SK-N-SH treated with all-trans-retinoic acid at 6 μM for 48 hours (cell line): ENCODE results near the gene PRRG2.

ENCODE experiments used
- ATAC-seq: fragments of 200-7000 bp; cut with Tn5 transposase; 3 replicates; pipeline ENCODE4 v1.9.1; 2020; ENCODE audit warnings: mild to moderate bottlenecking, moderate library complexity
- ARNTL ChIP-seq: fragments of 450-650 bp; formaldehyde crosslinking; IDR thresholded peaks from 2 replicates; pipeline ENCODE4 v1.5.0; 2020; ENCODE audit warnings: low read depth, mild to moderate bottlenecking, moderate library complexity, borderline replicate concordance
- CREB5 ChIP-seq: fragments of 250-450 bp; sonication (Bioruptor Pico); IDR thresholded peaks from 2 replicates; pipeline ENCODE4 v1.5.1; 2020; ENCODE audit warnings: low read depth, mild to moderate bottlenecking, moderate library complexity
- ESRRG ChIP-seq: fragments of 250-450 bp; sonication (Bioruptor Pico); IDR thresholded peaks from 2 replicates; pipeline ENCODE4 v1.6.1; 2021; ENCODE audit warnings: mild to moderate bottlenecking
- GLIS3 ChIP-seq: fragments of 250-450 bp; sonication (Bioruptor Pico); IDR thresholded peaks from 2 replicates; pipeline ENCODE4 v1.5.0; 2020; ENCODE audit warnings: mild to moderate bottlenecking, moderate library complexity
- ISL1 ChIP-seq: fragments of 250-450 bp; sonication (Bioruptor Pico); IDR thresholded peaks from 2 replicates; pipeline ENCODE4 v2.1.2; 2022; ENCODE audit warnings: mild to moderate bottlenecking, moderate library complexity
- PATZ1 ChIP-seq: fragments of 250-450 bp; sonication (Bioruptor Pico); IDR thresholded peaks from 2 replicates; pipeline ENCODE4 v1.8.0; 2020; ENCODE audit warnings: mild to moderate bottlenecking, moderate library complexity, borderline replicate concordance
- POU6F1 ChIP-seq: fragments of 250-450 bp; sonication (Bioruptor Pico); IDR thresholded peaks from 2 replicates; pipeline ENCODE4 v1.8.0; 2021; ENCODE audit warnings: low read depth, mild to moderate bottlenecking, moderate library complexity, borderline replicate concordance
- PPARA ChIP-seq: fragments of 250-450 bp; sonication (Bioruptor Pico); IDR thresholded peaks from 2 replicates; pipeline ENCODE4 v1.5.0; 2020; ENCODE audit warnings: mild to moderate bottlenecking, borderline replicate concordance
- RARB ChIP-seq: fragments of 250-450 bp; sonication (Bioruptor Pico); IDR thresholded peaks from 2 replicates; pipeline ENCODE4 v1.8.0; 2021; ENCODE audit warnings: mild to moderate bottlenecking, moderate library complexity
- TOX ChIP-seq: fragments of 250-450 bp; sonication (Bioruptor Pico); IDR thresholded peaks from 2 replicates; pipeline ENCODE4 v1.8.0; 2021; ENCODE audit warnings: mild to moderate bottlenecking, moderate library complexity, borderline replicate concordance
- TSHZ2 ChIP-seq: fragments of 250-450 bp; sonication (Bioruptor Pico); IDR thresholded peaks from 2 replicates; pipeline ENCODE4 v1.5.0; 2020; ENCODE audit warnings: mild to moderate bottlenecking, moderate library complexity
- ZC3H10 ChIP-seq: fragments of 250-450 bp; sonication (Bioruptor Pico); IDR thresholded peaks from 2 replicates; pipeline ENCODE4 v1.5.1; 2021; ENCODE audit warnings: mild to moderate bottlenecking, moderate library complexity
- ZNF565 ChIP-seq: fragments of 450-650 bp; formaldehyde crosslinking; conservative IDR thresholded peaks from 2 replicates; pipeline ENCODE4 v1.5.0; 2020; ENCODE audit warnings: low read depth, mild to moderate bottlenecking, moderate library complexity
- ZNF70 ChIP-seq: fragments of 450-650 bp; formaldehyde crosslinking; IDR thresholded peaks from 2 replicates; pipeline ENCODE4 v1.5.0; 2020; ENCODE audit warnings: mild to moderate bottlenecking, moderate library complexity
- ZNF8 ChIP-seq: fragments of 450-650 bp; formaldehyde crosslinking; IDR thresholded peaks from 2 replicates; pipeline ENCODE4 v1.5.0; 2020; ENCODE audit warnings: mild to moderate bottlenecking, moderate library complexity

The PRRG2 gene

GRCh38 chr19:49559928-49560327 is 21.2 kb upstream of the PRRG2 start:
- TF ChIP-seq PPARA (no peak), ZNF8 (CRISPR knock-in tag) (no peak), ZNF70 (CRISPR knock-in tag) (no peak), ZC3H10 (CRISPR knock-in tag) (no peak), ESRRG (CRISPR knock-in tag) (no peak), ISL1 (no peak), ARNTL (no peak), GLIS3 (CRISPR knock-in tag) (no peak), ZNF565 (CRISPR knock-in tag) (no peak)
- TF ChIP-seq, all 23 proteins: peak for 0
- no peak for ATAC-seq

- no peak for ATAC-seq
Measured at GRCh38 chr19:49560358-49560900, 20.7 kb upstream of the PRRG2 start.

More at GRCh38 chr19:49560358-49560900, 20.7 kb upstream of the PRRG2 start:
- TF ChIP-seq TOX: no peak
- no peak for TF ChIP-seq ESRRG (CRISPR knock-in tag)
- TF ChIP-seq POU6F1: no peak
- TF ChIP-seq PPARA: no peak
- no peak for TF ChIP-seq PATZ1 (CRISPR knock-in tag)
- no peak for TF ChIP-seq ZC3H10 (CRISPR knock-in tag)
- TF ChIP-seq CREB5 (CRISPR knock-in tag): no peak
- no peak for TF ChIP-seq TSHZ2
- no peak for TF ChIP-seq RARB (CRISPR knock-in tag)
